ENCODE data around the gene SIPA1L3. TPM values are rescaled to one million over a fixed set of nuclear protein-coding genes. Genes with fewer than 3 reads are reported as not detected.

Gene SIPA1L3
- total RNA-seq, 4 donors from 2014 or later: 4.1 to 18.7 (median 6.1) TPM

GRCh38 chr19:38059897-38060296, 152.9 kb downstream of the SIPA1L3 start:
- DNase-seq (no peak), ATAC-seq (no peak)
- Histone ChIP-seq H3K36me3 (no peaks in the 10 kb centered on the region), H3K9me3 (no peaks in the 10 kb centered on the region), H3K27me3 (no peaks in the 10 kb centered on the region), H3K4me3 (no peak overlapping the region), H3K4me1 (peaks cover 0 to 9% of the 10 kb centered on the region in 2 donors), H3K27ac (no peak overlapping the region)
- in situ Hi-C loops (cut with MboI; ENCODE audit: low sequenced_read_pairs in 4 of 4): no loop called here
- no peak for TF ChIP-seq POLR2A (IDR thresholded peaks at IDR 0.05)
- TF ChIP-seq CTCF (IDR thresholded peaks at IDR 0.05 in 4 of 5, conservative IDR thresholded peaks at IDR 0.05 in 1 of 5): no peak
- intact Hi-C loops (cut with DNase I; ENCODE audit: low total_unique reads): no loop called here

DNA sequence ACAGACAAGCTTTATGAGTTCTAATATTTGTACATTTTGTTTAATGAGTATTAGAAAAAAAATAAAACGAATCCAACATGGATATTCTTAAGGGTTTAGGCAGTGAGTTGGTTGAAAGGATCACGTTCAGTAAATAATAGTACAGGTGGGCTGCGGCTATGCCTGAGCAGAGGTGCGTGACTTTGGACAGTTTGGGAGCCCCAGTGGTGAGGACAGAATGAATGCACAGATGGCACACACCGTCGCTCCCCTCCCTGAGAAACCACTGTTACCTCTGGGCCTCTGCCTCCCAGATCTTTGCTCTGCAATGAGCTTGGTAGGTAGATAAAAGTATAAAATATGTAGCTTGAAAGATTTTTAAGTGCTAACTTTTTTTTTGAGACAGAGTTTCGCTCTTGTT, 153.3 kb downstream of the SIPA1L3 start:
- no peaks in the 10 kb centered on the region for H3K27me3 ChIP-seq
- in situ Hi-C loops (cut with MboI; ENCODE audit: low sequenced_read_pairs in 4 of 4): no loop called here
- H3K27ac ChIP-seq: no peak overlapping the region
- H3K4me1 ChIP-seq: peaks cover 0 to 5% of the 10 kb centered on the region in 2 donors
- TF ChIP-seq CTCF (IDR thresholded peaks at IDR 0.05 in 4 of 5, conservative IDR thresholded peaks at IDR 0.05 in 1 of 5): no peak
- no peak for TF ChIP-seq POLR2A (IDR thresholded peaks at IDR 0.05)
- no peaks in the 10 kb centered on the region for H3K36me3 ChIP-seq
- ATAC-seq: no peak
- no peaks in the 10 kb centered on the region for H3K9me3 ChIP-seq
- no peak overlapping the region for H3K4me3 ChIP-seq
- DNase-seq: no peak
- intact Hi-C loops (cut with DNase I; ENCODE audit: low total_unique reads): no loop called here

- no peaks in the 10 kb centered on the region for H3K36me3 ChIP-seq
- in situ Hi-C loops (cut with MboI; ENCODE audit: low sequenced_read_pairs in 4 of 4) (no loop called here), intact Hi-C loops (cut with DNase I; ENCODE audit: low total_unique reads) (no loop called here)
- TF ChIP-seq CTCF (IDR thresholded peaks at IDR 0.05 in 4 of 5, conservative IDR thresholded peaks at IDR 0.05 in 1 of 5): no peak
- TF ChIP-seq POLR2A (IDR thresholded peaks at IDR 0.05): no peak
- H3K9me3 ChIP-seq: no peaks in the 10 kb centered on the region
- no peak overlapping the region for H3K27ac ChIP-seq
- H3K27me3 ChIP-seq: no peaks in the 10 kb centered on the region
- H3K4me1 ChIP-seq: peaks cover 0 to 5% of the 10 kb centered on the region in 2 donors
- ATAC-seq (no peak), DNase-seq (no peak)
- H3K4me3 ChIP-seq: no peak overlapping the region
Measured at GRCh38 chr19:38061294-38061693, 154.3 kb downstream of the SIPA1L3 start.

GRCh38 chr19:38062959-38063761, 156.2 kb downstream of the SIPA1L3 start:
- H3K27me3 ChIP-seq: no peaks in the 10 kb centered on the region
- H3K27ac ChIP-seq: no peak overlapping the region
- H3K4me3 ChIP-seq: no peak overlapping the region
- TF ChIP-seq CTCF (IDR thresholded peaks at IDR 0.05 in 4 of 5, conservative IDR thresholded peaks at IDR 0.05 in 1 of 5): no peak
- TF ChIP-seq POLR2A (IDR thresholded peaks at IDR 0.05): no peak
- no peaks in the 10 kb centered on the region for H3K9me3 ChIP-seq
- in situ Hi-C loops (cut with MboI; ENCODE audit: low sequenced_read_pairs in 4 of 4) (no loop called here), intact Hi-C loops (cut with DNase I; ENCODE audit: low total_unique reads) (no loop called here)
- no peak for DNase-seq
- ATAC-seq: no peak
- peaks cover 0 to 5% of the 10 kb centered on the region in 2 donors for H3K4me1 ChIP-seq
- no peaks in the 10 kb centered on the region for H3K36me3 ChIP-seq
